ENCODE measurements around the gene COL5A2.

GRCh38 chr2:189137519-189137918 lies 42.0 kb downstream of the COL5A2 start:
- no peak for TF ChIP-seq POLR2AphosphoS5 (IDR thresholded peaks at IDR 0.05; ENCODE audit: low read depth, low read length)
- no peak for TF ChIP-seq POLR2A (IDR thresholded peaks at IDR 0.05; ENCODE audit: low read depth, low read length)

Data from GM12892 (cell line).